HepG2 (cell line): ENCODE results near the gene CMKLR1. TPM values are rescaled to one million over a fixed set of nuclear protein-coding genes. Genes with fewer than 3 reads are reported as not detected.

ENCODE experiments used
- ATAC-seq: fragments of 200-7000 bp; cut with Tn5 transposase; 3 replicates; pipeline ENCODE4 v1.9.1; 2020; ENCODE audit warnings: mild to moderate bottlenecking, moderate library complexity
- BruUV-seq: library from RNA; stranded (reverse); fragments of 400-500 nt; replicated peaks from 2 replicates; lab custom pipeline; 2021; lab: Mats Ljungman, UMichigan
- CTCF ChIA-PET: fragments of 300-600 bp; formaldehyde crosslinking; extraction: SDS; loops from one replicate; lab custom pipeline; 2021; ENCODE audit warnings: low total read pairs, inconsistent platforms, low intra/inter-chr PET ratio; lab: Yijun Ruan, JAX
- POLR2A ChIA-PET: fragments of 350-600 bp; sonication (Branson Sonifier 250); formaldehyde crosslinking; loops from one replicate; lab custom pipeline; 2020; ENCODE audit warnings: antibody characterized with exemption, inconsistent platforms; lab: Yijun Ruan, JAX
- DNase-seq: peaks from one replicate; pipeline ENCODE4 v3.0.0-alpha.2; 2015; ENCODE audit warnings: low spot score
- FAIRE-seq: peaks from 3 replicates; lab custom pipeline; 2011; peaks lifted over from hg19 to GRCh38; lab: Jason Lieb, UNC
- H2AFZ ChIP-seq: one replicate; pipeline ENCODE4 v1.6.1; 2011; ENCODE audit warnings: low read length, inconsistent platforms
- H3K27ac ChIP-seq: fragments of 300-600 bp; 3 replicates; pipeline ENCODE4 v1.8.0; 2011; ENCODE audit warnings: mixed run types, mild to moderate bottlenecking, mixed read lengths, low read length, inconsistent platforms; ENCODE audit not compliant: insufficient read depth; ENCODE audit errors: extremely low read length
- H3K27me3 ChIP-seq, 2 experiments: fragments of 200-600 bp in 1 of 2; 2 replicates in 1 of 2; 3 replicates in 1 of 2; pipeline versions ENCODE4 v1.6.0 to v1.8.0; 2011; ENCODE audit warnings: low read length in 2 of 2, mild to moderate bottlenecking in 2 of 2, moderate library complexity in 2 of 2, inconsistent platforms in 1 of 2; ENCODE audit not compliant: insufficient read depth in 2 of 2, control insufficient read depth in 1 of 2
- H3K36me3 ChIP-seq, 2 experiments: fragments of 200-600 bp in 1 of 2; replicated peaks in 1 of 2; 2 replicates in 1 of 2; 3 replicates in 1 of 2; pipeline versions ENCODE4 v1.5.1 to v1.8.0; 2011; ENCODE audit warnings: low read length in 2 of 2, inconsistent platforms in 1 of 2; ENCODE audit not compliant: insufficient read depth in 2 of 2, control insufficient read depth in 1 of 2
- H3K4me1 ChIP-seq: 2 replicates; pipeline ENCODE4 v1.5.1; 2012; ENCODE audit warnings: low read length, inconsistent platforms; ENCODE audit not compliant: insufficient read depth
- H3K4me2 ChIP-seq: 2 replicates; pipeline ENCODE4 v1.6.0; 2011; ENCODE audit warnings: low read depth, low read length, inconsistent platforms
- H3K4me3 ChIP-seq, 3 experiments: fragments of 200-600 bp in 1 of 3; sonication (generic), shearing (Covaris generic) in 1 of 3; replicated peaks in 1 of 3; 2 replicates each; pipeline ENCODE4 v1.5.1; 2011 to 2016; ENCODE audit warnings: low read length in 3 of 3, inconsistent platforms in 2 of 3, low read depth in 2 of 3, mild to moderate bottlenecking in 2 of 3, control low read depth in 1 of 3, mixed read lengths in 1 of 3; ENCODE audit not compliant: insufficient read depth in 1 of 3
- H3K79me2 ChIP-seq: one replicate; pipeline ENCODE4 v1.6.1; 2011; ENCODE audit warnings: low read length, inconsistent platforms; ENCODE audit not compliant: insufficient read depth
- H3K9ac ChIP-seq: 2 replicates; pipeline ENCODE4 v1.6.0; 2011; ENCODE audit warnings: mild to moderate bottlenecking, low read depth, low read length, inconsistent platforms; ENCODE audit not compliant: insufficient read depth
- H3K9me3 ChIP-seq: 2 replicates; pipeline ENCODE4 v1.5.1; 2012; ENCODE audit warnings: mild to moderate bottlenecking, low read length
- H4K20me1 ChIP-seq: 2 replicates; pipeline ENCODE4 v1.6.0; 2011; ENCODE audit warnings: inconsistent platforms, mild to moderate bottlenecking, low read length, moderate library complexity; ENCODE audit not compliant: insufficient read depth
- ATF7 ChIP-seq, 2 experiments: fragments of 450-650 bp in 1 of 2; sonication (generic) in 1 of 2; formaldehyde crosslinking in 1 of 2; IDR thresholded peaks; 2 replicates each; pipeline versions ENCODE4 v1.4.0 to v1.6.1; 2016 to 2020; ENCODE audit warnings: antibody characterized with exemption in 1 of 2, mild to moderate bottlenecking in 1 of 2, missing genetic modification reagents in 1 of 2
- CENPX ChIP-seq: sonication (generic); formaldehyde crosslinking; IDR thresholded peaks from 2 replicates; pipeline ENCODE4 v1.9.0; 2021; ENCODE audit warnings: mild to moderate bottlenecking, missing genetic modification reagents, moderate library complexity
- CREB1 ChIP-seq, 2 experiments: fragments of 450-650 bp in 1 of 2; IDR thresholded peaks; 2 replicates each; pipeline ENCODE4 v1.6.1; 2016 to 2017; ENCODE audit warnings: control low read depth in 1 of 2, mild to moderate bottlenecking in 1 of 2, missing compliant biosample characterization in 1 of 2, missing genetic modification characterization in 1 of 2
- FOSL1 ChIP-seq: sonication (generic); formaldehyde crosslinking; IDR thresholded peaks from 2 replicates; pipeline ENCODE4 v1.9.0; 2021; ENCODE audit warnings: missing genetic modification reagents, borderline replicate concordance
- SNRNP70 ChIP-seq: fragments of 200-400 bp; formaldehyde crosslinking; IDR thresholded peaks from 2 replicates; pipeline ENCODE4 v1.6.1; 2017; ENCODE audit warnings: mild to moderate bottlenecking, low read depth, low read length, moderate library complexity
- SP2 ChIP-seq: sonication (generic); formaldehyde crosslinking; IDR thresholded peaks from 2 replicates; pipeline ENCODE4 v1.5.1; 2020; ENCODE audit warnings: mild to moderate bottlenecking, missing genetic modification reagents
- WGBS: methylation state at CpG from one replicate; pipeline ENCODE4 v1.1.6; 2017; ENCODE audit warnings: low lambda C conversion rate; 5-methylcytosine and 5-hydroxymethylcytosine counted together
- in situ Hi-C: cut with HindIII; loops from 2 replicates; pipeline ENCODE4 v1.10.0; 2017; ENCODE audit warnings: low pct_unique_long_range_greater_than_20kb; ENCODE audit not compliant: extremely low pct_ligation_motif_present
- intact Hi-C: fragments of 100-400 bp; cut with micrococcal nuclease; formaldehyde crosslinking; loops from one replicate; pipeline ENCODE4 v1.10.0; 2022; ENCODE audit not compliant: unreplicated experiment
- polyA plus RNA-seq, 8 experiments: library from polyadenylated mRNA; depleted of rRNA in 3 of 8; stranded (reverse) in 7 of 8; unstranded in 1 of 8; fragments of >200 nt; fragmentation: Illumina TruSeq in 4 of 8; extraction: Trizol in 4 of 8; gene quantifications; 2 replicates each; pipeline versions ENCODE4 v1.2.1 to v1.2.3, GENCODE V29; 2011 to 2016; ENCODE audit warnings: low read depth in 4 of 8, missing spikeins in 1 of 8, mixed read lengths in 1 of 8; ENCODE audit not compliant: insufficient read depth in 1 of 8
- total RNA-seq, 5 experiments: library from RNA; depleted of rRNA; stranded (reverse); fragments of >200 nt; fragmentation: Illumina TruSeq; extraction: Trizol; gene quantifications; 2 replicates each; pipeline ENCODE4 v1.2.3, GENCODE V29; 2016; ENCODE audit warnings: low read depth in 1 of 5

The CMKLR1 gene
- total and polyA plus RNA-seq, 2 of the 13 experiments (the other 11 are each of a cell fraction or from before 2014, with no cell fraction given): not detected

DNA sequence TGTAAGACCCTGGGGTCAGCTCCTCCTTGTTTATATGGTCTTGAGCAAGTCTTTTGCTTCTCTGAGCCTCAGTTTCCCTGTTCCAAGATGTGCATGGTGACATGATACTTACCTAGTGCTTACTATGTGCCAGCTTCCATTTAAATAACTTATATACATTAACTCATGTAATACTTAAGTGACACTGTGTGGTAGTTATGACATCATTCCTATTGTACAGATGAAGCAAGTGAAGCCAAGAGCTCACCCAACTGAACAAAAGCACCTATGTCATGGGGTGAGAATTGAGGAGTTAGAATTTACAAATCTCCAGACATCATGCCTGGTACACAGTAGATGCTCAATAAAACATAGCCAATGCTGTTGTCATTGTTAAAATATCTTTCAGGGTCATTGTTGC, 41.3 kb upstream of the CMKLR1 start:
- ATAC-seq (no peak), DNase-seq (no peak), FAIRE-seq (no peak)
- Histone ChIP-seq H3K4me1 (no peaks in the 10 kb centered on the region), H3K4me3 (no peak overlapping the region), H3K4me2 (no peak overlapping the region), H4K20me1 (no peaks in the 10 kb centered on the region), H2AFZ (no peak overlapping the region), H3K79me2 (no peaks in the 10 kb centered on the region), H3K36me3 (no peaks in the 10 kb centered on the region), H3K9ac (no peak overlapping the region), H3K27me3 (no peaks in the 10 kb centered on the region), H3K9me3 (no peaks in the 10 kb centered on the region), H3K27ac (no peak overlapping the region)
- in situ Hi-C loops: no loop called here
- POLR2A ChIA-PET: no interaction called here
- intact Hi-C loops: no loop called here
- BruUV-seq: no TSS peak
- TF ChIP-seq CREB1 (IDR thresholded peaks at IDR 0.05) (peak; percentile 29; the same call in 1 of the 2 replicates), CREB1 (CRISPR knock-in tag; IDR thresholded peaks at IDR 0.05) (no peak), ATF7 (IDR thresholded peaks at IDR 0.05) (peak; percentile 82), ATF7 (CRISPR knock-in tag; IDR thresholded peaks at IDR 0.05) (no peak), CENPX (CRISPR knock-in tag) (no peak)
- CTCF ChIA-PET: no interaction called here

DNA sequence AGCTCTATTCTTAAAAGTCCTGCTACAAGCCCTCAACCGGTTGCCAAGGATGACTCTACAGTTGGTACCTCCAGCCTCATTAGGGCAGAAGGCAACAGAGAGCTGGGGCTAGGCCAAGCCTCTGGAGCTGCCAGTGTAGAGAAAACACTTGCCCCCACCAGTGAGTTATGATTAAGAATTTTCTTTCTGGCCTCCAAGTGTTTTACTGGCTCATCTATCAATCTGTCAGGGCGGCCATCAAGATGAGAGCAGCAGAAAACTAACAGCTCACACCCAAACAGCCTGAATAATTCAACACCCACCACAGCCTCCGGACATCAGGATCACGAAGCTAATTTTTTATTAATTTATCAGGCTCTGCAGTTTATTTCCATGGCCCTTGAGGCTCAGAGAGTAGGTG, 40.7 kb upstream of the CMKLR1 start:
- in situ Hi-C loops: no loop called here
- CTCF ChIA-PET: no interaction called here

More for the DNA sequence above, 40.7 kb upstream of the CMKLR1 start:
- DNase-seq: no peak
- TF ChIP-seq SNRNP70 (no peak), SP2 (CRISPR knock-in tag) (no peak), FOSL1 (CRISPR knock-in tag) (no peak)
- FAIRE-seq: no peak
- Histone ChIP-seq H3K4me3 (no peak overlapping the region), H3K9me3 (no peaks in the 10 kb centered on the region), H3K4me2 (no peak overlapping the region), H4K20me1 (no peaks in the 10 kb centered on the region), H3K36me3 (no peaks in the 10 kb centered on the region), H3K9ac (no peak overlapping the region), H3K4me1 (no peaks in the 10 kb centered on the region), H3K79me2 (no peaks in the 10 kb centered on the region), H3K27me3 (no peaks in the 10 kb centered on the region), H3K27ac (no peak overlapping the region), H2AFZ (no peak overlapping the region)
- ATAC-seq: no peak
- POLR2A ChIA-PET: no interaction called here
- BruUV-seq: no TSS peak
- 0% methylated on average over 4 of the region's 4 CpGs for WGBS
- intact Hi-C loops: no loop called here
